Measurements from ENCODE around the gene SIVA1.

Gene SIVA1

GRCh38 chr14:104755621-104756020 is 2.7 kb downstream of the SIVA1 start:
- TF ChIP-seq ZFX (IDR thresholded peaks at IDR 0.05; ENCODE audit: borderline replicate concordance) (no peak), CTCF (IDR thresholded peaks at IDR 0.05) (no peak)
- no peak overlapping the region for H3K27ac ChIP-seq

- TF ChIP-seq ZFX (IDR thresholded peaks at IDR 0.05; ENCODE audit: borderline replicate concordance) (no peak), CTCF (IDR thresholded peaks at IDR 0.05) (no peak)
- H3K27ac ChIP-seq = no peak overlapping the region
Measured at GRCh38 chr14:104756477-104757237, 3.7 kb downstream of the SIVA1 start.

GRCh38 chr14:104757238-104757585 is 4.3 kb downstream of the SIVA1 start:
- no peak for TF ChIP-seq CTCF (IDR thresholded peaks at IDR 0.05)
- TF ChIP-seq ZFX (IDR thresholded peaks at IDR 0.05; ENCODE audit: borderline replicate concordance) = no peak
- H3K27ac ChIP-seq = no peak overlapping the region

GRCh38 chr14:104757681-104758392 is 4.9 kb downstream of the SIVA1 start:
- H3K27ac ChIP-seq = no peak overlapping the region
- no peak for TF ChIP-seq CTCF (IDR thresholded peaks at IDR 0.05)
- TF ChIP-seq ZFX (IDR thresholded peaks at IDR 0.05; ENCODE audit: borderline replicate concordance) = no peak

GRCh38 chr14:104758981-104759969 is 6.3 kb downstream of the SIVA1 start:
- no peak overlapping the region for H3K27ac ChIP-seq
- TF ChIP-seq ZFX (IDR thresholded peaks at IDR 0.05; ENCODE audit: borderline replicate concordance) = no peak
- no peak for TF ChIP-seq CTCF (IDR thresholded peaks at IDR 0.05)

GRCh38 chr14:104765517-104765916 is 12.6 kb downstream of the SIVA1 start:
- no peak overlapping the region for H3K27ac ChIP-seq
- TF ChIP-seq CTCF (IDR thresholded peaks at IDR 0.05) = no peak
- TF ChIP-seq ZFX (IDR thresholded peaks at IDR 0.05; ENCODE audit: borderline replicate concordance) = no peak

All from 22Rv1 (cell line).